Activated CD4-positive, alpha-beta T cell treated with anti-CD3 and anti-CD28 coated beads, Interleukin-2, Interleukin-6, amounts not matched to agents 100 ng/mL and 50 ng/mL, durations not matched to agents 16 hours and 8 hours (primary cell): Measurements from ENCODE around the gene SCAMP1.
"Not testable (repeated sequence)": the region's sequence is repeated elsewhere in the genome, so short reads cannot be mapped to it uniquely, and the experiment has no call there.

ENCODE experiments used
- DNase-seq: peaks from one replicate; pipeline ENCODE4 v3.0.0-alpha.2; 2020

SCAMP1 gene

GRCh38 chr5:78430866-78431265 is 70.4 kb downstream of the SCAMP1 start:
- no peak for DNase-seq

- no peak for DNase-seq
Observed at GRCh38 chr5:78433972-78434371, 73.6 kb downstream of the SCAMP1 start.

- DNase-seq = no peak
Observed at GRCh38 chr5:78447775-78448424, 87.5 kb downstream of the SCAMP1 start.

GRCh38 chr5:78449103-78449502 is 88.7 kb downstream of the SCAMP1 start:
- DNase-seq = no peak

GRCh38 chr5:78457507-78457906 is 97.1 kb downstream of the SCAMP1 start:
- not testable (repeated sequence) for DNase-seq

GRCh38 chr5:78458843-78459242 is 98.4 kb downstream of the SCAMP1 start:
- no peak for DNase-seq

- no peak for DNase-seq
Observed at GRCh38 chr5:78467140-78467539, 106.7 kb downstream of the SCAMP1 start.

GRCh38 chr5:78467752-78468357 is 107.4 kb downstream of the SCAMP1 start:
- peak; percentile 30 for DNase-seq

GRCh38 chr5:78471896-78472295 is 111.5 kb downstream of the SCAMP1 start:
- no peak for DNase-seq

GRCh38 chr5:78472469-78473106 is 112.2 kb downstream of the SCAMP1 start:
- no peak for DNase-seq

- no peak for DNase-seq
Observed at GRCh38 chr5:78473751-78474150, 113.3 kb downstream of the SCAMP1 start.

- DNase-seq = no peak
Observed at GRCh38 chr5:78475370-78475769, 115.0 kb downstream of the SCAMP1 start.

- DNase-seq = no peak
Observed at GRCh38 chr5:78476795-78477194, 116.4 kb downstream of the SCAMP1 start.

GRCh38 chr5:78482948-78483347 is 122.5 kb downstream of the SCAMP1 start:
- no peak for DNase-seq

GRCh38 chr5:78483809-78484521 is 123.5 kb downstream of the SCAMP1 start:
- peak; percentile 4 for DNase-seq

GRCh38 chr5:78486218-78486617 is 125.8 kb downstream of the SCAMP1 start:
- no peak for DNase-seq

- no peak for DNase-seq
Observed at GRCh38 chr5:78487846-78488245, 127.4 kb downstream of the SCAMP1 start.

- no peak for DNase-seq
Observed at GRCh38 chr5:78490709-78491485, 130.5 kb downstream of the SCAMP1 start.

- no peak for DNase-seq
Observed at GRCh38 chr5:78492224-78492623, 131.8 kb downstream of the SCAMP1 start.

GRCh38 chr5:78492650-78493049 is 132.2 kb downstream of the SCAMP1 start:
- DNase-seq = no peak

GRCh38 chr5:78495800-78496199 is 135.4 kb downstream of the SCAMP1 start:
- DNase-seq = no peak

GRCh38 chr5:78496373-78496772 is 136.0 kb downstream of the SCAMP1 start:
- DNase-seq = no peak
